Epithelial cell of proximal tubule (primary cell): ENCODE data around the gene DUSP5. TPM values are rescaled to one million over a fixed set of nuclear protein-coding genes. Genes with fewer than 3 reads are reported as not detected.

ENCODE experiments used
- DNase-seq: peaks from one replicate; pipeline ENCODE4 v3.0.0-alpha.2; 2011; ENCODE audit warnings: low read depth
- H3K4me3 ChIP-seq: 2 replicates; pipeline ENCODE4 v1.5.1; 2011; ENCODE audit warnings: low read depth, mild to moderate bottlenecking, low read length
- total RNA-seq: library from RNA; depleted of rRNA; stranded (reverse); fragments of >200 nt; gene quantifications from 2 replicates; pipeline ENCODE4 v1.2.3, GENCODE V29; 2015
- TF ChIP-seq, protein P1 (sequence below): conservative IDR thresholded peaks from 2 replicates; pipeline ENCODE4 v1.5.1; 2012; ENCODE audit warnings: low read depth, mild to moderate bottlenecking, low read length

Gene DUSP5
- total RNA-seq, 1 donor from 2014 or later = 76.2 TPM

DNA sequence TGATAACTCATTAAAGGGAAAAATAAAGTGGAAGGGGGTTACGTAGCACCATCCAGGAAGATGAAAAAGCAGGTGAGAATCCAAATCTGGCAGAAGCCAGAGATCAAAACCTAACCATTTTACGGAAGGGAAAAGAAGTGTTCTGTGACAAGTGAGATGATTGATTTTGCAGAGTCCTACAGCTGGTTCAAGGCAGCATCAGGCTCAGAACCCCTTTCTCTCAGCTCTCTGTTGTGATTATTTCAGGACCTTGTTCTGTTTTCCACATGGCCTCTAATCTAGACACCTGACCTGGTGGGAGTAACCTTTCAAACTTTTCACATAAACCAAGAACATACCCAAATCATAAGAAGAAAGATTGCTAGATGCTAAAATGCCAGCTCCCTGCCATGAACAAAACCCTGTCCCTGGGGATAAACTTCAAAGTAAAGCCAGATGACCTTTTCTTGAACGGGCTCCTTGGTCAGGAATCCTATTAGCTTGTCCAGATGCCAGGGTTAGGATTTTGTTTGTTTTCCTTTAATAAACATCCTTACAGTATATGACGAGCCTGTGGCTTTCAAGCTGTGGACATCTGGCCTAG is 5.9 kb downstream of the DUSP5 start:
- H3K4me3 ChIP-seq = no peak overlapping the region
- DNase-seq = no peak
- TF ChIP-seq, protein P1, sequence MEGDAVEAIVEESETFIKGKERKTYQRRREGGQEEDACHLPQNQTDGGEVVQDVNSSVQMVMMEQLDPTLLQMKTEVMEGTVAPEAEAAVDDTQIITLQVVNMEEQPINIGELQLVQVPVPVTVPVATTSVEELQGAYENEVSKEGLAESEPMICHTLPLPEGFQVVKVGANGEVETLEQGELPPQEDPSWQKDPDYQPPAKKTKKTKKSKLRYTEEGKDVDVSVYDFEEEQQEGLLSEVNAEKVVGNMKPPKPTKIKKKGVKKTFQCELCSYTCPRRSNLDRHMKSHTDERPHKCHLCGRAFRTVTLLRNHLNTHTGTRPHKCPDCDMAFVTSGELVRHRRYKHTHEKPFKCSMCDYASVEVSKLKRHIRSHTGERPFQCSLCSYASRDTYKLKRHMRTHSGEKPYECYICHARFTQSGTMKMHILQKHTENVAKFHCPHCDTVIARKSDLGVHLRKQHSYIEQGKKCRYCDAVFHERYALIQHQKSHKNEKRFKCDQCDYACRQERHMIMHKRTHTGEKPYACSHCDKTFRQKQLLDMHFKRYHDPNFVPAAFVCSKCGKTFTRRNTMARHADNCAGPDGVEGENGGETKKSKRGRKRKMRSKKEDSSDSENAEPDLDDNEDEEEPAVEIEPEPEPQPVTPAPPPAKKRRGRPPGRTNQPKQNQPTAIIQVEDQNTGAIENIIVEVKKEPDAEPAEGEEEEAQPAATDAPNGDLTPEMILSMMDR = no peak

DNA sequence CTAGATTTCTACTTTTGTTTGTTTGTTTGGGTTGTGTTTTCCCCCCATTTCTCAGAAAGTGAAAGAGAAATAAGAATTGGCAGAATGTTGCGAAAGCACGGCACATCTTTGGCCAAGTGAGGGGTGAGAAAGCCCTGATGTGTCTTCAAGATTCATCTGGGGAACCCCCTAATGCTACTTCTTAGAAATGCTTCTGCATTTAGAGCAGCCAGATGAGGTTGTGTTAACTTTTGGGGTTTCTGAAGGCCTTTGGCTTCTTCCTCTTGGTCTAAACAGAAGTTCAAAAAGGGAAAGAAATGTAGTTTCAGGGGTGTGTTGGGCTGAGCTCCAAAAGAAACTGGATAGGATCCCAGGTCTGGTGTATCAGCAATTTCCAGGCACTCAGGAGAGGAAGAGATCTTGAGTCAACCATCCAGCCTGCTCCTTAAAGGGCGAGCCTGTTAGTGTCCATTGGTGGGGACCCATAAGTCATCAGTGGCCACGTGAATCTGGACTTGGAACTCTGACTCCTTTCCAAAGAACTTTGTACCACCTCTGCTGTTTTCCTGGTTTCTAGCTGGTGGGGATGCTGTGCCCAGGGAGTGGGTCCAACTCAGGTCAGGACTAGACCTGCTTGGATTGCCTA is 6.5 kb downstream of the DUSP5 start:
- TF ChIP-seq, protein P1 = no peak
- no peak for DNase-seq
- H3K4me3 ChIP-seq = no peak overlapping the region

DNA sequence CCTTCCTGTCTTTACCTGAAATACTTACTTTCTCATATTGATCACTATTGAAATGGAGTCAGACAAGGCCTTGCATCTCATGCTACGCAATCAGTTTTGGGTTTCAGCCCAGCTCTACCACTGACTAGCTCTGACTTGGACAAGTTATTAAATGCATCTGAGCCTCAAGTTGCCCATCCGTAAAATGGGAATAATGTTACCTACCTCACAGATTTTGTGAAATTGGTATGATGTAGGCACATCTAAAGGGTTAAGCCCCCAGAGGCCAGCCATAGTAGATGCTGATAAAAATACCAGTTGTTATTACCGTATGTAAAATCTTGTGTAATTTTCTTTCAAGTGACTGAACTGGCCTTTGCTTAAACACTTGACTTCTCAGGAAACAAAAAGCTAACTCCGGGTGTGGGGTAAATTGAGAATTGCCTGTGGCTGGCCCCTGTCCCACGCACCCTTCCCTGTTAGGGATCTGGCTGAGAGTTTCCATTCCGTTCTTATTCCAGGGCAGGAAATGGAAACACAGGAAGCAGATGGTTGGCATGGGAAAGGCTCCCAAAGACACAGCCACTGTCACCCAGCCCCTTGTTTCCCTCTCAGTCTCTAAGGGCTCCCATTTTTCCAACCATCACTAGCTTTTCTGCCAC is 7.5 kb downstream of the DUSP5 start:
- H3K4me3 ChIP-seq = no peak overlapping the region
- TF ChIP-seq, protein P1 = no peak
- DNase-seq = no peak

DNA sequence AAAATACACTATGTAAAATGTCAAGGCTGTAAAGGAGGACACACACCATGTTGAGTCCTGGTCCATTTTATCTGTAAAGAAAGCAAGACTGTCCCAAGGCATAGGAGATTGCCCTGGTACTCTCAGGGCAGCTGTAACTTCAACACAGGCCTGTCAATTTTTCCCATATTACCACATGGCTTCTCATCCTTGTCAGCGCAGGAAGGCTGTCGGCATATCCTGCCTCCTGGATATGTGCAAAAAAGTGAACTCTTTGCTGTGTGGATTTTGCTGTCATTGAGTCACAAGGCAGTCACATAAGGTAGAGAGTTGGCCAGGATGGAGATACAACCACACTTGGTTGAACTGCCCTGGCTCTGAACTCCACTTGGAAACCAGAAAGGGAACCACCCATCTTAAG is 8.7 kb downstream of the DUSP5 start:
- no peak for DNase-seq
- TF ChIP-seq, protein P1 = no peak
- no peak overlapping the region for H3K4me3 ChIP-seq

DNA sequence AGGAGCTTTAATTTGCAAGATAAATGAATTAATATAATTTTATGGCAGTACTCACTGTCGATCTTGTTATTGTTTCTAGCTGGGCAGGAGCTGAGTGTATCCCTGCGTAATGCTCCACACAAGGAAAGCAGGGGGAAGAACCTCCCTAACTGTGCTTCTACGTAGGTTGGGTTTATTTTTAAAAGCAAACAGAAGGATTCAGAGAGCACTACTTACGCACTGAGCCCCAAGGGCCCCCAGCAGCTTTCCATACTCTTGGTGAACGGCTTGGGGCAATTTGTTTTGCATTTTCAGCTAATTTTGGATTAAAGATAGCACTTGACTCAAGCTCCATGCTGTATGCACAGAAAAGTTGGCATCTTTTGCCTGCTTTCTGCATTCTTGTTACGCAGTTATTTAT is 9.6 kb downstream of the DUSP5 start:
- no peak for DNase-seq
- H3K4me3 ChIP-seq = no peak overlapping the region
- TF ChIP-seq, protein P1 = no peak

DNA sequence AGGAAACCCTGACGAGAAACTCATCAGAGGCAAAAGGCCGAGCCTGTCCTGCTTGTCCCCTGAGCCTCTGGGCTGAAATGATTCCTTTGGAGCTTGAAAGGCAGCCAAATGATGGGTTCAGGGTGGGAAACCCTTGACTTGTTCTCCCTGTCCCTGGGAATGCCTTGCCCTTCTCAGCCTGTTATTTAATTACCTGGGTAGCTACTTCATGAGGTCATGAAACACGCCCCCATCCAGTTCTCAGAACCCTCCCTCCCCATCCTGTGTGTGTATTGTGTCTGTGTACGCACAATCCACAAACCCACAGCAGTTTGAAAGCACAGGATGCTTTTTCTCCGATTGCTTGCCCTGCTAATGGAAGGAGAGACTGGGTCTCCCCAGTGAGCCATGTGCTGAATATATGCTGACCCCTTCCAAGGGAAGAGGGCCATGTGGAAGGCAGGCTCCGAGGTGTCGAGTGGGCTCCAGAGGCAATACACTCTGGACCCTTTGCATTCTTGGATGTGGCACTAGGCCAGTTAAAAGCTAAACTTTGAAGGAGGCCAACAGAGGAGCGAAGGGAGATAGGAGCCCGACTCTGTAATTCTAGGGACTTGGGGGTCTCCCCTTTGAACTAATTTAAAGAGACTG is 10.6 kb downstream of the DUSP5 start:
- H3K4me3 ChIP-seq = no peak overlapping the region
- TF ChIP-seq, protein P1 = no peak
- DNase-seq = no peak
